Neuron (in vitro differentiated cells): ENCODE measurements around the gene CXCL1.

Experiments used
- H2AFZ ChIP-seq: one replicate; pipeline ENCODE4 v1.6.1; 2013; ENCODE audit warnings: low read depth, mild to moderate bottlenecking, inconsistent platforms, low read length, moderate library complexity
- H3K27me3 ChIP-seq: one replicate; pipeline ENCODE4 v1.6.1; 2013; ENCODE audit warnings: low read length; ENCODE audit not compliant: insufficient read depth
- H3K36me3 ChIP-seq: one replicate; pipeline ENCODE4 v1.6.1; 2013; ENCODE audit warnings: low read length; ENCODE audit not compliant: insufficient read depth
- H3K4me1 ChIP-seq: one replicate; pipeline ENCODE4 v1.6.1; 2013; ENCODE audit warnings: low read length; ENCODE audit not compliant: insufficient read depth
- H3K4me3 ChIP-seq: 2 replicates; pipeline ENCODE4 v1.5.1; 2013; ENCODE audit warnings: mild to moderate bottlenecking, low read length, moderate library complexity
- H3K9me3 ChIP-seq: one replicate; pipeline ENCODE4 v1.6.1; 2013; ENCODE audit warnings: low read length

CXCL1 gene

DNA sequence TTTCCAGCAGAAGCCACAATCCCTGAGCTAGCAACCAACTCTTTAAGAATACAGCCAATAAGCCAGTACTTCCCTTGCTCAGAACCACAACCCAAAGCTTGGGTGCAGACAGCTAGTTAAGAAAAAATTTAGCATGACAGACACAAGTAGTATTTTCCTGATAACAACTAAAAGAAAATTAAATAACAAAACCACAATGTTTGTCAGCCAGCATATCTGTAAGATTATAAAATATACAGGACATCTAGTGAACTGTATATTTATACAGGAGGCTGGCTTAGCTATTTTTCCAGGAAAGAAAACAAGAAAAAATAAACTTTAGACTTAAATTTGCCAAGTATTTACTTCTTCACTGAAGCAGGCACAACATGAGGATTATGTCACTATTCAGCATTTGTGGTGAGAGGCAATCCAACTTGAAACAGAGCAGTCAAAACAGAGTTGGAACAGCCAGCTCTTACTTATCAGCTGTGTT is 9.5 kb upstream of the CXCL1 start:
- Histone ChIP-seq H3K36me3 (no peaks in the 10 kb centered on the region), H2AFZ (no peak overlapping the region), H3K9me3 (no peaks in the 10 kb centered on the region), H3K4me1 (no peaks in the 10 kb centered on the region), H3K4me3 (no peak overlapping the region), H3K27me3 (no peaks in the 10 kb centered on the region)

DNA sequence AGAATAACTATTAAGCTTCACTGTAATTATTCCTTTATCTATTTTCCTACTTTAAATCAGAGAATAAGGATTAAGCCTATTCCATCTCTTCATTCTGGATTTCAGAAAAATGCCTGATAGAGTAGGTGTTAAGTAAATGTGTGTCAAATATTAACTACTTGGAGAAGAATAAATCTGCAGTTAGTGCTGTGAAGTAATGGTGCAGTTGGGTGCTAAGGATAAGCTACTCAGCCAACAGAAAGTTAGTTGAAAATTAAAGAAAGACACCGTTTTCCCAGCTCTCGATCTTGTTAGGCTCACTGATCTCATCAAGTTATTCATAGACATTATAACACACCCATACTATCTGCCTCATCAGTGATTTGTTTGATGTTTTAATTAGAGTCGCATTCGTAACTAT is 9.0 kb upstream of the CXCL1 start:
- Histone ChIP-seq H3K27me3 (no peaks in the 10 kb centered on the region), H3K9me3 (no peaks in the 10 kb centered on the region), H3K4me1 (no peaks in the 10 kb centered on the region), H2AFZ (no peak overlapping the region), H3K36me3 (no peaks in the 10 kb centered on the region), H3K4me3 (no peak overlapping the region)

DNA sequence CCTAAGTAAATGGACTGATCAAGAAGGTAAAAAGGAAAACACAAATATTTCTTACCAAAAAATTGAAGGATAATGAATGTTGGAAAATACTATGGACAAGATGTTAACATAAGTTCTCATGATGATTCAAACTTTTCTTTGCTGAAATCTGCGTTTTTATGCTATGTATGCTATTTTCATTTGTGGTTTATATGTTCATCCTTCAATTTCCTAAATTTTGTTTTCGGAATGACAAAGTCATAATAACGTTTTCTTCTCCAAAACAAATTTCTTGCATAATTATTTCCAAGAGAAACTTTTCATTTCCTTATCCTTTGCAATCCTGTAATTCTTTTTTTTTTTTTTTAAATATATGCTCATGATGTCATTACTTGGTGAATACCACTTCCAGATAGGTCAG is 8.3 kb upstream of the CXCL1 start:
- no peak overlapping the region for H3K4me3 ChIP-seq

DNA sequence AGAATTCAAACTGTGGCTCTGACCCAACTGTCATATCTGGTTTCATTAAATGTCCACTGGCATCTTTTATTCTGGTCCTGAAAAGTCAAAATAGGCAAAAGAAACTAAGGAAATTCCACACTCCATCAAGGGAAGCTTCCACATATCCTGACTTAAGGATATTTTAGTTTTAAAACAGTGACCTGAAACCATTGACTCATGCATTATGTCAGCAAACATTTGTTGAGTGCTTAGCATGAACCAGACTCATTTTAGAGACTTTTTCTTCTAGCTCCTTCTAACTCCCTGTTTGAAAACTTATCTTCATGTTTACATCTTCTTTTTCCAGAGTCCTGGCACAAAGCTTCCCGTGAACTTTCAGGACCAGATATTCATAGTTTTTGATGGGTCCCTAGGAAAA is 6.9 kb upstream of the CXCL1 start:
- Histone ChIP-seq H3K27me3 (no peaks in the 10 kb centered on the region), H3K9me3 (no peaks in the 10 kb centered on the region), H3K4me1 (no peaks in the 10 kb centered on the region), H2AFZ (no peak overlapping the region), H3K4me3 (no peak overlapping the region), H3K36me3 (no peaks in the 10 kb centered on the region)

More for the DNA sequence above, 8.3 kb upstream of the CXCL1 start:
- Histone ChIP-seq H2AFZ (no peak overlapping the region), H3K36me3 (no peaks in the 10 kb centered on the region), H3K27me3 (no peaks in the 10 kb centered on the region), H3K9me3 (no peaks in the 10 kb centered on the region), H3K4me1 (no peaks in the 10 kb centered on the region)

DNA sequence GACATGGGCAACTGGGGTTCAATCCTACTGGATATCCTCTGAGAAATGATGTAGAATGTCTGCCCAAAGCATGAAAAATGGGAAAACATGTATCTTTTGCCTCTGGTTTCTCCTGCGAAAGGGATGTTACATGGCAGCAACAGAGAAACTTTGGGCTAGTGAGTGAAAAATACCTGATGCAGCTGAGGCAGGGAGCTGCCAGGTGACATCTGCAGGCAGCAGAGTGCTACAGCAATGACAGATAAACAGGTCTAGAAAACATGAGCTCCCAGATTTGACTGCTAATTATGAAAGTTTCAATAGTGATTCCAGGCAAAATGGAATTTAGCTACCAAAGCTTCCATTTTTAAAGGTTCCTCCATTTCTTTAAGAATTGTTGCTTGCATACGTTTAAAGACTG is 4.8 kb upstream of the CXCL1 start:
- no peaks in the 10 kb centered on the region for H3K9me3 ChIP-seq
- no peak overlapping the region for H3K4me3 ChIP-seq
- no peaks in the 10 kb centered on the region for H3K4me1 ChIP-seq

DNA sequence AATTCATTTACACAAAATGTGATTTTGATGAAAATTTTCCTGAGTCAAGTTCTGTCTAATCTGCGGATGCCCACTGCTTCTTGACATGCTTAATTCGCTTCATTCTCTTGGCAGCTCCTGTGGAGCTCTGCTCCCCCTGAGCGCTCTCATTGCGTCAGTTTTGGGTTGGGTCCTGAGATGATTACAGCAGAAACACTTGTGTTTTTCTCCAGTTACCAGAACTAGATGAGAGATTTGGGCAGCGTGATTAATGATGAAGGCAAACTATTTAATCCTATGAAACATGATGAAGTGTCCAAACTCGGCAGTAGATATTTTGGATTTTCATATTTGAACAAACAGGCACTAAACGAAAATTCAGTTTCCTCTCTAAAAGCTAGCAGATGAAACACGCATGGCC is 4.2 kb upstream of the CXCL1 start:
- Histone ChIP-seq H2AFZ (no peak overlapping the region), H3K4me3 (no peak overlapping the region), H3K27me3 (no peaks in the 10 kb centered on the region), H3K36me3 (no peaks in the 10 kb centered on the region), H3K4me1 (no peaks in the 10 kb centered on the region), H3K9me3 (no peaks in the 10 kb centered on the region)

More for the DNA sequence above, 4.8 kb upstream of the CXCL1 start:
- Histone ChIP-seq H2AFZ (no peak overlapping the region), H3K27me3 (no peaks in the 10 kb centered on the region), H3K36me3 (no peaks in the 10 kb centered on the region)

DNA sequence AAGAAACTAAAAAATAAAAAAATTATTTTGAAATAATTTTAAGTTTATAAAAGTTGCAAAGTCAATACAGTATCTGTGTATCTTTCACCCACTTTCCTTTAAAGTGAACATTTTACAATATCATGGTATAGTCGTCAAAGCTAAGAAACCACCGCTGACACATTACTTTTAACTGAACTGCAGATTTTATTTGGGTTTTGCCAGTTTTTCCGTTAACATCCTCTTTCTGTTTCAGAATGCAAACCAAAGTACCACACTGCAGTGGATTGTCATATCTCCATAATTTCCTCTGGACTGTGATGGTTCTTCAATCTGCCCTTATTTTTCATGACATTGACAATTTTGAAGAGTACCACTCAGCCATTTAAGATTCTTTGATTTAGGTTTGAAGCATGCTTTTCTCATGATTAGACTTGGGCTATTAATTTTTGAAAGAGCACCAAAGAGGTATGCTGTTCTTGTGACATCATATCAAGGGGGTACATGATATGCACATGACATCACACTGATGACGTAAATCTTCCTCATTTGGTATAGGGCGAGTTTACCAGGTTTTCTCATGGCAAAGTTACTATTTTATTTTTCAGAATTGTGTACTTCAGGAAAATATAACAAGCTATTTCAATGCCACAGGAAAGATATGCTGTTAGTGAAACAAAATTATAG is 3.6 kb upstream of the CXCL1 start:
- no peaks in the 10 kb centered on the region for H3K4me1 ChIP-seq
- H2AFZ ChIP-seq = no peak overlapping the region

DNA sequence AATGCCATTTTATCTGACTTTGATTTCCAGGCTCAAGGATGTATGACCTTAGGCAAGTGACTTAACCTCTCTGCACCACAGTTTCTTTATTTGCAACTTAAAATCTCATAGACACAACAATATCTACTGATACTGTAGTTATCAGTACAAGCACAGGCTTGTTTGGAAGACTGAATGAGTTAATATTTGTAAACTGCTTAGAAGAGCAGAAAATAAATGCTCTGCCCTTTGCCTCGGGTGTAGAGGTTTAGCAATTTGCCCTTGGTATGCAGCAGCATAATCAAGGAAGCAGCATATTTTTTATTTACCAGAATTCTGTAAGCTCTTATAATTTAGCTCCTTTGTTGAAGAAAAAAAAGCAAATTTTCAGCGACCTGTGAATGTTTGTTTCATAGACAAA is 2.9 kb upstream of the CXCL1 start:
- no peak overlapping the region for H3K4me3 ChIP-seq
- no peaks in the 10 kb centered on the region for H3K9me3 ChIP-seq
- H3K36me3 ChIP-seq = no peaks in the 10 kb centered on the region

More for the DNA sequence above, 3.6 kb upstream of the CXCL1 start:
- H3K9me3 ChIP-seq = no peaks in the 10 kb centered on the region
- no peak overlapping the region for H3K4me3 ChIP-seq
- no peaks in the 10 kb centered on the region for H3K27me3 ChIP-seq
- no peaks in the 10 kb centered on the region for H3K36me3 ChIP-seq

DNA sequence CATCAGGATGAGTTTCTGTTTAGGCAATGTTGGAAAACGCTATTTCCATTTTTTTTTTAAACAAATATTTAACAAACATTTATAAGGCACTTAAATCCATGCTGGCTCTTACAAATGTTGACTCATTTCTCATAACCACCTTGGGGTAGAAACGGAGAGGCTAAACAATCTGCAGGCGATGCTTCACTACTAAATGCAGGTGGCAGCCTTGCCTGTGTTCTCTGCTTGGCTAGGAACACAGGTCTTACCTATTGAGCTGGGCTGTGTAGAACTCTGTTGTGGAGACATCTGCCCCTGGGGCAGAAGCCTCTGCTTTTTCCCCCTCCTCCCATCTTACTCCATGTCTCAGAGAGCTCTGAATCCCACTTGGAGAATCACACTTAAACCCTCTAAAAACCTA is 1.4 kb upstream of the CXCL1 start:
- H3K4me1 ChIP-seq = no peaks in the 10 kb centered on the region
- no peak overlapping the region for H3K4me3 ChIP-seq
- no peaks in the 10 kb centered on the region for H3K27me3 ChIP-seq
- H3K9me3 ChIP-seq = no peaks in the 10 kb centered on the region
- no peak overlapping the region for H2AFZ ChIP-seq
- H3K36me3 ChIP-seq = no peaks in the 10 kb centered on the region

More for the DNA sequence above, 2.9 kb upstream of the CXCL1 start:
- Histone ChIP-seq H3K4me1 (no peaks in the 10 kb centered on the region), H2AFZ (no peak overlapping the region), H3K27me3 (no peaks in the 10 kb centered on the region)

DNA sequence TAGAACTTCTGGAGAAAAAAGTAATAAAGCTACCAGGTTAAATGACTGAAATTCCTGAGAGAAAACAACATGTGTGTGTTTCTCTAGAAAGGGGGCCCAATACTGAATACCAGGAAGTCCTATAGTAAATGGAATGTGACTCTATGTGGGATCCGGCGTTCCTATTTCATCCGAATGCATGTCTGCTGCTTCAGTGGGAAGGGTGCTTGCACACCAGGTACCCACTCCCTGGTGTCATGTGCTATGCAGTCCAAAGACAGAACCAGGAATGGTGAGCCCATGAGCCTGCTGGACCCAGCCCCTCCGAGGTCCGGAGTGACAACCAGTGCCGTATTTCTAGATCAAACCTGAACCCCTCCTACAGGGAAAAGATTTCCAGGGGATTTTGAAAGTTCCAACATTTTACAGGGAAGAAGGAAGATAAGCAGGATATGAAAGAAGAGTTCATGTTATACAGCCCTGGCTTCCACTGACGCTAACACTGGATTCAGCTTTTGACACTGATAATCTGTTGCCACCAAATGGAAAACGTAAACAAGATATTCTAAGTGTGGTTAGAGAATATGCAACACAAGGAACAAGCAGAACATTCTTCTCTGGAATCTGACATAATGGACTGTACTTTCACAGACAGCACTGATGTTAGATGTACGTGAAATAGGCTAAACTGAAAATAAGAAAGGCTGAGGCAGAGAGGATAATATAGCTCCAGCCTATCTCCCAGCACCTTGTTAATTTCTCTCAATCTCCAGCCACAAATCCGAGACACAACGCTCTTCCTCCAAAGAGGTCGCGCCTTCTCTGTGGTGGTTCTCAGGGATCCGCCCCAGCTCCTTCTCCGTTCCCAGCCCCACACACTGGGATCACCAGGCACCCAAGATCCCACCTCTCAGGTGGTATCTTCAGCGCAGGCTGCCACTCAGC is 725 bp upstream of the CXCL1 start:
- H3K27me3 ChIP-seq = no peaks in the 10 kb centered on the region
- no peak overlapping the region for H2AFZ ChIP-seq
- no peak overlapping the region for H3K4me3 ChIP-seq
- H3K36me3 ChIP-seq = no peaks in the 10 kb centered on the region
- no peaks in the 10 kb centered on the region for H3K9me3 ChIP-seq
- H3K4me1 ChIP-seq = no peaks in the 10 kb centered on the region

DNA sequence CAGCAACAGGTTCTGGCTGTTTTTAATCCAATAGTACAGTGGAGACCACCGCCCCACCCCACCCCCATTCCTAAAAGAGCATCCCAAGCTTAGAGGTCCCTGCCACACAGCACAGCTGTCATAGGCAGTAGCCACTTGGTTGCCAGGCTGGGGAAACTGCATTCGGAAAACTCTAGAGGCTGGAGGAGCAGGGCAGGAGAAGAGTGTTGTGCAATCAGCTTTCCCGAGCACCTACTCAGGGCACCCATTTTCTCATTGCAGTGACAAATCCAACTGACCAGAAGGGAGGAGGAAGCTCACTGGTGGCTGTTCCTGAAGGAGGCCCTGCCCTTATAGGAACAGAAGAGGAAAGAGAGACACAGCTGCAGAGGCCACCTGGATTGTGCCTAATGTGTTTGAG is 1.1 kb downstream of the CXCL1 start:
- Histone ChIP-seq H3K36me3 (no peaks in the 10 kb centered on the region), H2AFZ (no peak overlapping the region), H3K9me3 (no peaks in the 10 kb centered on the region), H3K4me3 (no peak overlapping the region), H3K27me3 (no peaks in the 10 kb centered on the region), H3K4me1 (no peaks in the 10 kb centered on the region)

DNA sequence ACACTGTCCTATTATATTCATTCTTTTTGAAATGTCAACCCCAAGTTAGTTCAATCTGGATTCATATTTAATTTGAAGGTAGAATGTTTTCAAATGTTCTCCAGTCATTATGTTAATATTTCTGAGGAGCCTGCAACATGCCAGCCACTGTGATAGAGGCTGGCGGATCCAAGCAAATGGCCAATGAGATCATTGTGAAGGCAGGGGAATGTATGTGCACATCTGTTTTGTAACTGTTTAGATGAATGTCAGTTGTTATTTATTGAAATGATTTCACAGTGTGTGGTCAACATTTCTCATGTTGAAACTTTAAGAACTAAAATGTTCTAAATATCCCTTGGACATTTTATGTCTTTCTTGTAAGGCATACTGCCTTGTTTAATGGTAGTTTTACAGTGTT is 1.6 kb downstream of the CXCL1 start:
- Histone ChIP-seq H3K27me3 (no peaks in the 10 kb centered on the region), H3K9me3 (no peaks in the 10 kb centered on the region), H3K4me1 (no peaks in the 10 kb centered on the region), H2AFZ (no peak overlapping the region), H3K4me3 (no peak overlapping the region), H3K36me3 (no peaks in the 10 kb centered on the region)

DNA sequence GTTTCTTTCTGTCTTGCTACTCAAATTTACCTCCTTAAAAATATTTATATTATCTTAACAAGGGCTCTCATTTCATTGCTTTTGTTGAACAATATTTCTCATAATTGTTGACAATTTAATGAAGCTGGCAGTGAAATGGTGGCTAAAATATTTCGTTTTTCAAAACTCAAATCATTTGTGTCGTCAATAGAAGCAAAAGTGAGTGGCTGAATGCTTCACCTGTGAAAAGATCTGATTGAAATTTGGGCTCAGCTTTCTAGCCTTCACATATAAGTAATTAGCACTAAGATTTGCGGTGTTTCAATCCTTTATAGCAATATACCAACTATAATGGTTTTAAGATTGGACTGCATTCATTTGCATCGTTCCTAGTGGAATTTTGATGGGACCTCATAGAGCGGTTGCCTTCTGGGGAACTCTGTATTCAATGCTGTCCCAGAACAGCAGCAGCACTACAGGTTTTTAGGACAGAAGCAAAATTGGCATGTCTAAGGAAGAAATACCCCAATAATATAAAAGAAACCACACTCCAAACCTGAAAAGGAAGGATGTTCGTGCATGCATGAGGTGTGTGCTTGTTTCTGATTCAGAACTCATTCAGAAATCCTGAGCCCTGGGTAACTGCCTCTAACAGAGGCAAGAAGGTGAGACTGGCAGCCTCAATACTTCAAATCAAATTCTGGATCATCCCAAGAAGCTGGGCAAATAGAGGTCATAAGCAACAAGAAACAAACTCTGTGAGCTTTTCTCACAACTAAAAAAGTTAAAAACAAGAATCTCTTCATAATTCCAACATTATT is 2.5 kb downstream of the CXCL1 start:
- no peaks in the 10 kb centered on the region for H3K27me3 ChIP-seq
- H3K4me3 ChIP-seq = no peak overlapping the region
- no peaks in the 10 kb centered on the region for H3K9me3 ChIP-seq
- no peaks in the 10 kb centered on the region for H3K36me3 ChIP-seq
- H2AFZ ChIP-seq = no peak overlapping the region
- H3K4me1 ChIP-seq = no peaks in the 10 kb centered on the region
